SK-N-SH (cell line): ENCODE data around the gene NR2F1-AS1. TPM values are rescaled to one million over a fixed set of nuclear protein-coding genes. Genes with fewer than 3 reads are reported as not detected.

Experiments
- CTCF ChIA-PET: fragments of 300-600, 350-600 bp; formaldehyde crosslinking; extraction: SDS; loops from one replicate; lab custom pipeline; 2021; lab: Yijun Ruan, JAX
- POLR2A ChIA-PET: fragments of 350-600 bp; sonication (Branson Sonifier 250); formaldehyde crosslinking; extraction: SDS; loops from one replicate; lab custom pipeline; 2020; ENCODE audit warnings: antibody characterized with exemption, inconsistent platforms; lab: Yijun Ruan, JAX
- DNase-seq: peaks from one replicate; pipeline ENCODE4 v3.0.0; 2012
- H2AFZ ChIP-seq: fragments of 200-600 bp; sonication (generic); 2 replicates; pipeline ENCODE4 v1.8.1; 2016; ENCODE audit warnings: antibody characterized with exemption, mild to moderate bottlenecking, low read depth
- H3F3A ChIP-seq: fragments of 200-600 bp; sonication (generic); replicated peaks from 2 replicates; pipeline ENCODE3; 2016; ENCODE audit warnings: antibody characterized with exemption, mild to moderate bottlenecking; ENCODE audit not compliant: insufficient read depth
- H3K27ac ChIP-seq, 2 experiments: fragments of 200-500 bp in 1 of 2; fragments of 200-600 bp in 1 of 2; sonication (Bioruptor generic) in 1 of 2; sonication (generic), shearing (Covaris generic) in 1 of 2; 2 replicates each; pipeline versions ENCODE4 v1.5.1 to v1.6.1; 2014 to 2016; ENCODE audit warnings: low read depth in 2 of 2, inconsistent platforms in 1 of 2, low read length in 1 of 2, mild to moderate bottlenecking in 1 of 2, mixed read lengths in 1 of 2
- H3K27me3 ChIP-seq: fragments of 200-600 bp; sonication (generic), shearing (Covaris generic); 2 replicates; pipeline ENCODE4 v1.6.1; 2016; ENCODE audit warnings: mixed run types; ENCODE audit not compliant: insufficient read depth
- H3K36me3 ChIP-seq, 2 experiments: fragments of 200-500 bp in 1 of 2; fragments of 200-600 bp in 1 of 2; sonication (Bioruptor generic) in 1 of 2; sonication (generic) in 1 of 2; replicated peaks in 1 of 2; 2 replicates each; pipeline versions ENCODE3 to v1.5.1; 2014 to 2016; ENCODE audit warnings: low read length in 1 of 2, mild to moderate bottlenecking in 1 of 2; ENCODE audit not compliant: insufficient read depth in 2 of 2, control insufficient read depth in 1 of 2
- H3K4me1 ChIP-seq, 2 experiments: fragments of 200-500 bp in 1 of 2; fragments of 200-600 bp in 1 of 2; sonication (Bioruptor generic) in 1 of 2; sonication (generic), shearing (Covaris generic) in 1 of 2; 2 replicates each; pipeline versions ENCODE4 v1.5.1 to v1.6.1; 2014 to 2016; ENCODE audit warnings: low read depth in 1 of 2, low read length in 1 of 2, mixed run types in 1 of 2; ENCODE audit not compliant: insufficient read depth in 2 of 2, control insufficient read depth in 1 of 2
- H3K4me2 ChIP-seq: fragments of 200-600 bp; sonication (generic), shearing (Covaris generic); 2 replicates; pipeline ENCODE4 v1.6.1; 2017; ENCODE audit warnings: mixed run types
- H3K4me3 ChIP-seq, 2 experiments: fragments of 200-500 bp in 1 of 2; fragments of 200-600 bp in 1 of 2; sonication (Bioruptor generic) in 1 of 2; sonication (generic), shearing (Covaris generic) in 1 of 2; 2 replicates each; pipeline versions ENCODE4 v1.5.1 to v1.8.1; 2014 to 2016; ENCODE audit warnings: low read depth in 2 of 2, inconsistent platforms in 1 of 2, low read length in 1 of 2, mild to moderate bottlenecking in 1 of 2, mixed read lengths in 1 of 2, moderate library complexity in 1 of 2
- H3K79me2 ChIP-seq: fragments of 200-600 bp; sonication (generic); 2 replicates; pipeline ENCODE4 v1.8.1; 2017; ENCODE audit warnings: mild to moderate bottlenecking; ENCODE audit not compliant: insufficient read depth
- H3K9ac ChIP-seq: fragments of 200-600 bp; sonication (generic); 2 replicates; pipeline ENCODE4 v1.6.1; 2017; ENCODE audit warnings: mixed run types
- H3K9me2 ChIP-seq: fragments of 200-600 bp; sonication (generic); 2 replicates; pipeline ENCODE4 v1.6.1; 2017; ENCODE audit warnings: mixed run types
- H3K9me3 ChIP-seq: fragments of 200-600 bp; sonication (generic); 2 replicates; pipeline ENCODE4 v1.6.1; 2017; ENCODE audit warnings: mixed run types, mild to moderate bottlenecking, moderate library complexity
- H4K20me1 ChIP-seq: fragments of 200-600 bp; sonication (generic); 2 replicates; pipeline ENCODE4 v1.6.1; 2017; ENCODE audit warnings: mild to moderate bottlenecking, mixed run types; ENCODE audit not compliant: insufficient read depth
- CHD2 ChIP-seq: fragments of 150-350 bp; IDR thresholded peaks from 2 replicates; pipeline ENCODE4 v1.6.1; 2018; ENCODE audit warnings: low read length; ENCODE audit not compliant: partially characterized antibody
- CTCF ChIP-seq: fragments of 200-600 bp; sonication (generic); IDR thresholded peaks from 2 replicates; pipeline ENCODE4 v1.6.1; 2017; ENCODE audit warnings: antibody characterized with exemption, mild to moderate bottlenecking, moderate library complexity
- EP300 ChIP-seq, 2 experiments: IDR thresholded peaks; 2 replicates each; pipeline versions ENCODE4 v1.4.0 to v1.6.1; 2012; ENCODE audit warnings: borderline replicate concordance in 1 of 2, low read depth in 1 of 2, low read length in 1 of 2
- FOSL2 ChIP-seq: IDR thresholded peaks from 2 replicates; pipeline ENCODE4 v1.4.0; 2012; ENCODE audit warnings: low read depth, mild to moderate bottlenecking, moderate library complexity, borderline replicate concordance
- FOXJ3 ChIP-seq: sonication (generic); formaldehyde crosslinking; IDR thresholded peaks from 2 replicates; pipeline ENCODE4 v1.5.1; 2020; ENCODE audit warnings: mild to moderate bottlenecking, missing genetic modification reagents
- FOXM1 ChIP-seq: IDR thresholded peaks from 2 replicates; pipeline ENCODE4 v1.4.0; 2012; ENCODE audit warnings: low read depth, mild to moderate bottlenecking
- GATA2 ChIP-seq: sonication (generic); formaldehyde crosslinking; IDR thresholded peaks from 2 replicates; pipeline ENCODE4 v1.5.0; 2020; ENCODE audit warnings: mild to moderate bottlenecking, missing genetic modification reagents
- JUND ChIP-seq: IDR thresholded peaks from 2 replicates; pipeline ENCODE4 v1.4.0; 2012
- MEF2A ChIP-seq: IDR thresholded peaks from 2 replicates; pipeline ENCODE4 v1.4.0; 2012; ENCODE audit warnings: low read depth, borderline replicate concordance
- MXI1 ChIP-seq: IDR thresholded peaks from 2 replicates; pipeline ENCODE4 v1.6.1; 2012; ENCODE audit warnings: mild to moderate bottlenecking, low read depth, low read length, improper control_type of control experiment
- NRF1 ChIP-seq: IDR thresholded peaks from 2 replicates; pipeline ENCODE4 v1.6.1; 2012; ENCODE audit warnings: low read depth, mild to moderate bottlenecking, low read length
- PBX3 ChIP-seq: IDR thresholded peaks from 2 replicates; pipeline ENCODE4; 2012
- POLR2AphosphoS5 ChIP-seq: IDR thresholded peaks from 2 replicates; pipeline ENCODE4 v1.6.1; 2012; ENCODE audit warnings: low read depth, low read length
- RCOR1 ChIP-seq: fragments of 150-350 bp; IDR thresholded peaks from 2 replicates; pipeline ENCODE4 v1.6.1; 2017; ENCODE audit warnings: antibody characterized with exemption, low read length
- REST ChIP-seq: IDR thresholded peaks from 2 replicates; pipeline ENCODE4 v1.6.1; 2012; ENCODE audit warnings: mild to moderate bottlenecking, low read depth, low read length, moderate library complexity
- RXRA ChIP-seq: IDR thresholded peaks from 2 replicates; pipeline ENCODE4 v1.4.0; 2012; ENCODE audit warnings: low read depth, mild to moderate bottlenecking, borderline replicate concordance
- TAF1 ChIP-seq: IDR thresholded peaks from 2 replicates; pipeline ENCODE4 v1.6.1; 2012; ENCODE audit warnings: low read depth, mild to moderate bottlenecking, low read length, moderate library complexity, borderline replicate concordance
- TCF12 ChIP-seq: IDR thresholded peaks from 2 replicates; pipeline ENCODE4 v1.4.0; 2012
- TEAD4 ChIP-seq: IDR thresholded peaks from 2 replicates; pipeline ENCODE4 v1.4.0; 2012; ENCODE audit warnings: mild to moderate bottlenecking, borderline replicate concordance; ENCODE audit not compliant: insufficient read depth
- USF1 ChIP-seq: IDR thresholded peaks from 2 replicates; pipeline ENCODE4 v1.4.0; 2012; ENCODE audit warnings: low read depth, borderline replicate concordance
- USF2 ChIP-seq: fragments of 150-350 bp; IDR thresholded peaks from 2 replicates; pipeline ENCODE4 v1.6.1; 2017; ENCODE audit warnings: antibody characterized with exemption, low read length, low read depth, borderline replicate concordance
- WGBS: methylation state at CpG from one replicate; pipeline ENCODE4 v1.1.6; 2017; ENCODE audit warnings: low lambda C conversion rate; 5-methylcytosine and 5-hydroxymethylcytosine counted together
- polyA plus RNA-seq, 3 experiments: library from polyadenylated mRNA; depleted of rRNA; stranded (reverse); fragments of >200 nt; gene quantifications; 2 replicates each; pipeline ENCODE4 v1.2.3, GENCODE V29; 2012

NR2F1-AS1 gene
- polyA plus RNA-seq, 1 of the 3 experiments (the other 2 are of a cell fraction) = 7.4 TPM

- TF ChIP-seq CTCF = no peak
- no peak for TF ChIP-seq NRF1
- TF ChIP-seq CHD2 = no peak
- no peak for TF ChIP-seq JUND
- no peak for TF ChIP-seq FOXM1
- TF ChIP-seq TAF1 = no peak
- TF ChIP-seq TEAD4 = no peak
- no peak for TF ChIP-seq MXI1
- no peak for TF ChIP-seq MEF2A
Measured at GRCh38 chr5:93477816-93478215, 103.2 kb downstream of the NR2F1-AS1 start (continued).

- Histone ChIP-seq H3K9me2 (0 out of 2 replicates have a peak, but pooled peaks cover 4% of the 10 kb centered on the region), H3K4me2 (peak overlapping the region; percentile 0; the same call in 1 of the 2 replicates), H3K9ac (no peak overlapping the region), H4K20me1 (no peaks in the 10 kb centered on the region), H3K9me3 (peaks cover 21% of the 10 kb centered on the region), H3K4me3 (no peak overlapping the region), H3K27me3 (no peaks in the 10 kb centered on the region), H2AFZ (peak overlapping the region; percentile 36; the same call in 1 of the 2 replicates), H3F3A (peaks cover 23% of the 10 kb centered on the region), H3K79me2 (0 out of 2 replicates have a peak, but pooled peaks cover 3% of the 10 kb centered on the region), H3K36me3 (peaks cover 10 to 40% of the 10 kb centered on the region in 2 experiments), H3K4me1 (peaks cover 7 to 15% of the 10 kb centered on the region in 2 experiments; a peak in 1 of 4 replicates), H3K27ac (peak overlapping the region; percentile 63 to 89)
- ChIA-PET POLR2A (interaction anchor here (0.6 kb wide), 1 partner anchor 1300 kb away, joined by 3 read pairs; no protein-coding TSS in a partner anchor), CTCF (interaction anchor here (1.0 to 1.6 kb wide), 2 partner anchors 11 to 175 kb away, joined by 3 to 4 read pairs; no protein-coding TSS in a partner anchor)
- peak; percentile 55 for DNase-seq
- WGBS = 4% methylated on average over 2 of the region's 2 CpGs
- TF ChIP-seq FOSL2 (0 out of 2 replicates have a peak, but pooled peaks have one; percentile 17), USF2 (no peak), RXRA (no peak), REST (no peak), POLR2AphosphoS5 (peak; percentile 60), CHD2 (peak; percentile 81), MEF2A (peak; percentile 68; the same call in 1 of the 2 replicates), RCOR1 (peak; percentile 82), GATA2 (CRISPR knock-in tag) (peak; percentile 91), PBX3 (peak; percentile 24; the same call in 1 of the 2 replicates), MXI1 (peak; percentile 33; the same call in 1 of the 2 replicates), FOXJ3 (peak; percentile 55; the same call in 1 of the 2 replicates), TCF12 (peak; percentile 90), USF1 (no peak), JUND (peak; percentile 51; the same call in 1 of the 2 replicates), EP300 (IDR thresholded peaks at IDR 0.05; ENCODE audit: borderline replicate concordance in 1 of 2, low read depth in 1 of 2, low read length in 1 of 2) (peak; percentile 61 to 98; a peak in 3 of 4 replicates)
Measured at GRCh38 chr5:93476251-93476742, 104.7 kb downstream of the NR2F1-AS1 start.
